Mesenchymal stem cell (in vitro differentiated cells and primary cell): Measurements from ENCODE around the gene KLC1.

Experiments used
- DNase-seq: peaks from one replicate; pipeline ENCODE4 v3.0.0-alpha.2; 2013
- H2AFZ ChIP-seq: one replicate; pipeline ENCODE4 v1.6.1; 2013; ENCODE audit warnings: low read depth, mild to moderate bottlenecking, control low read depth, inconsistent platforms, low read length, moderate library complexity
- H2AK5ac ChIP-seq: 2 replicates; pipeline ENCODE4 v1.6.1; 2013; ENCODE audit warnings: low read length, moderate library complexity, mild to moderate bottlenecking, inconsistent platforms; ENCODE audit not compliant: severe bottlenecking
- H2BK120ac ChIP-seq: one replicate; pipeline ENCODE4 v1.6.1; 2013; ENCODE audit warnings: low read depth, mild to moderate bottlenecking, inconsistent platforms, low read length, moderate library complexity
- H2BK12ac ChIP-seq, 2 experiments: one replicate each; pipeline ENCODE4 v1.6.1; 2013; ENCODE audit warnings: inconsistent platforms in 2 of 2, low read length in 2 of 2, mild to moderate bottlenecking in 2 of 2, moderate library complexity in 2 of 2, control low read depth in 1 of 2
- H2BK15ac ChIP-seq: one replicate; pipeline ENCODE4 v1.6.1; 2013; ENCODE audit warnings: mild to moderate bottlenecking, low read depth, inconsistent platforms; ENCODE audit not compliant: poor library complexity, severe bottlenecking
- H2BK5ac ChIP-seq: 2 replicates; pipeline ENCODE4 v1.6.1; 2013; ENCODE audit warnings: low read depth, mild to moderate bottlenecking, low read length, control low read depth, inconsistent platforms; ENCODE audit not compliant: poor library complexity, severe bottlenecking
- H3K14ac ChIP-seq, 2 experiments: one replicate each; pipeline ENCODE4 v1.6.1; 2013; ENCODE audit warnings: inconsistent platforms in 2 of 2, low read length in 2 of 2, control low read depth in 1 of 2, mild to moderate bottlenecking in 1 of 2, moderate library complexity in 1 of 2
- H3K18ac ChIP-seq, 2 experiments: one replicate each; pipeline ENCODE4 v1.6.1; 2013; ENCODE audit warnings: inconsistent platforms in 2 of 2, low read length in 2 of 2, control low read depth in 1 of 2, low read depth in 1 of 2, mild to moderate bottlenecking in 1 of 2
- H3K23ac ChIP-seq, 2 experiments: one replicate each; pipeline ENCODE4 v1.6.1; 2013; ENCODE audit warnings: inconsistent platforms in 2 of 2, low read length in 2 of 2, mild to moderate bottlenecking in 2 of 2, moderate library complexity in 2 of 2, control low read depth in 1 of 2
- H3K27ac ChIP-seq: 2 replicates; pipeline ENCODE4 v1.5.1; 2013; ENCODE audit warnings: mild to moderate bottlenecking, moderate library complexity, low read length, control low read depth, inconsistent platforms; ENCODE audit not compliant: poor library complexity, severe bottlenecking
- H3K27me3 ChIP-seq, 2 experiments: 2 replicates each; pipeline versions ENCODE4 v1.6.1 to v1.7.0; 2013; ENCODE audit warnings: low read length in 2 of 2, mild to moderate bottlenecking in 2 of 2, moderate library complexity in 2 of 2, control low read depth in 1 of 2, inconsistent platforms in 1 of 2; ENCODE audit not compliant: control insufficient read depth in 1 of 2, insufficient read depth in 1 of 2
- H3K36me3 ChIP-seq, 2 experiments: 2 replicates each; pipeline versions ENCODE4 v1.6.1 to v1.7.0; 2013; ENCODE audit warnings: low read length in 2 of 2, control low read depth in 1 of 2, inconsistent platforms in 1 of 2, low read depth in 1 of 2, mild to moderate bottlenecking in 1 of 2; ENCODE audit not compliant: insufficient read depth in 2 of 2, control insufficient read depth in 1 of 2
- H3K4ac ChIP-seq, 2 experiments: one replicate each; pipeline ENCODE4 v1.6.1; 2013; ENCODE audit warnings: inconsistent platforms in 2 of 2, low read length in 2 of 2, mild to moderate bottlenecking in 2 of 2, moderate library complexity in 2 of 2, control low read depth in 1 of 2, low read depth in 1 of 2
- H3K4me1 ChIP-seq: 2 replicates; pipeline ENCODE4 v1.6.1; 2013; ENCODE audit warnings: low read depth, low read length, control low read depth; ENCODE audit not compliant: control insufficient read depth, insufficient read depth
- H3K4me2 ChIP-seq: 2 replicates; pipeline ENCODE4 v1.6.1; 2013; ENCODE audit warnings: low read length, mild to moderate bottlenecking, inconsistent platforms; ENCODE audit not compliant: poor library complexity, severe bottlenecking
- H3K4me3 ChIP-seq, 2 experiments: 2 replicates each; pipeline versions ENCODE4 v1.5.1 to v1.7.0; 2013; ENCODE audit warnings: low read length in 2 of 2, mild to moderate bottlenecking in 2 of 2, control low read depth in 1 of 2, low read depth in 1 of 2; ENCODE audit not compliant: insufficient read depth in 1 of 2
- H3K79me1 ChIP-seq: replicated peaks from 2 replicates; pipeline ENCODE4 v1.6.1; 2013; ENCODE audit warnings: mild to moderate bottlenecking, control low read depth, low read length, inconsistent platforms; ENCODE audit not compliant: poor library complexity, severe bottlenecking
- H3K9ac ChIP-seq: 2 replicates; pipeline ENCODE4 v1.7.0; 2013; ENCODE audit warnings: mild to moderate bottlenecking, low read length, moderate library complexity
- H3K9me3 ChIP-seq: 2 replicates; pipeline ENCODE4 v1.7.0; 2013; ENCODE audit warnings: mild to moderate bottlenecking, low read length; ENCODE audit not compliant: control insufficient read depth
- H4K8ac ChIP-seq: one replicate; pipeline ENCODE4 v1.6.1; 2013; ENCODE audit warnings: inconsistent platforms, mild to moderate bottlenecking, low read length, moderate library complexity
- H4K91ac ChIP-seq: one replicate; pipeline ENCODE4 v1.6.1; 2013; ENCODE audit warnings: mild to moderate bottlenecking, low read length, inconsistent platforms
- WGBS: methylation state at CpG from one replicate; pipeline ENCODE4 v1.1.7; 2013; ENCODE audit warnings: mixed read lengths; 5-methylcytosine and 5-hydroxymethylcytosine counted together

The KLC1 gene

GRCh38 chr14:103698380-103699260 is 69.6 kb downstream of the KLC1 start:
- Histone ChIP-seq H2BK120ac (no peak overlapping the region), H2AK5ac (no peak overlapping the region), H3K27ac (no peak overlapping the region), H2BK15ac (no peak overlapping the region), H4K91ac (no peak overlapping the region), H3K4me1 (peaks cover 47% of the 10 kb centered on the region), H3K18ac (peak overlapping the region in 1 of 2 experiments; percentile 55), H3K27me3 (no peaks in the 10 kb centered on the region), H3K23ac (no peak overlapping the region), H2BK5ac (no peak overlapping the region), H3K14ac (no peak overlapping the region), H3K4me3 (no peak overlapping the region), H3K9ac (no peak overlapping the region), H3K4ac (peak overlapping the region in 1 of 2 experiments; percentile 50), H3K4me2 (no peak overlapping the region), H2BK12ac (peak overlapping the region in 1 of 2 experiments; percentile 68), H4K8ac (peak overlapping the region; percentile 71), H2AFZ (no peak overlapping the region), H3K36me3 (peaks cover 76 to 83% of the 10 kb centered on the region in 2 experiments), H3K79me1 (peaks cover 64% of the 10 kb centered on the region), H3K9me3 (no peaks in the 10 kb centered on the region)
- WGBS, result 96% methylated on average over 33 of the region's 33 CpGs
- no peak for DNase-seq

GRCh38 chr14:103699261-103699661 is 70.2 kb downstream of the KLC1 start:
- WGBS, result 88% methylated on average over 17 of the region's 17 CpGs
- Histone ChIP-seq H2AK5ac (no peak overlapping the region), H2BK12ac (no peak overlapping the region), H2BK15ac (no peak overlapping the region), H3K4me1 (peaks cover 47% of the 10 kb centered on the region), H3K18ac (no peak overlapping the region), H3K4ac (no peak overlapping the region), H4K91ac (no peak overlapping the region), H3K36me3 (peaks cover 76 to 82% of the 10 kb centered on the region in 2 experiments), H3K27me3 (no peaks in the 10 kb centered on the region), H3K9me3 (no peaks in the 10 kb centered on the region), H2BK120ac (no peak overlapping the region), H2AFZ (no peak overlapping the region), H3K27ac (no peak overlapping the region), H3K4me3 (no peak overlapping the region), H3K9ac (no peak overlapping the region), H3K79me1 (peaks cover 60% of the 10 kb centered on the region), H4K8ac (peak overlapping the region; percentile 71), H3K23ac (no peak overlapping the region), H3K4me2 (no peak overlapping the region), H2BK5ac (no peak overlapping the region), H3K14ac (no peak overlapping the region)
- DNase-seq, result no peak

GRCh38 chr14:103699901-103700752 is 71.1 kb downstream of the KLC1 start:
- 87% methylated on average over 25 of the region's 25 CpGs for WGBS
- no peak overlapping the region for H3K27ac ChIP-seq
- H3K23ac ChIP-seq, result peak overlapping the region in 1 of 2 experiments; percentile 18
- peaks cover 57% of the 10 kb centered on the region for H3K79me1 ChIP-seq
- H2BK12ac ChIP-seq, result peak overlapping the region in 1 of 2 experiments; percentile 68
- H2AK5ac ChIP-seq, result no peak overlapping the region
- no peak overlapping the region for H3K4me2 ChIP-seq
- H3K4me1 ChIP-seq, result peaks cover 47% of the 10 kb centered on the region
- no peak overlapping the region for H3K4ac ChIP-seq
- no peak overlapping the region for H2BK15ac ChIP-seq
- H3K14ac ChIP-seq, result no peak overlapping the region
- no peak overlapping the region for H4K91ac ChIP-seq
- H3K18ac ChIP-seq, result peak overlapping the region in 1 of 2 experiments; percentile 29
- H2AFZ ChIP-seq, result no peak overlapping the region
- H3K4me3 ChIP-seq, result no peak overlapping the region
- H3K9me3 ChIP-seq, result no peaks in the 10 kb centered on the region
- H2BK5ac ChIP-seq, result no peak overlapping the region
- H3K36me3 ChIP-seq, result peaks cover 76 to 83% of the 10 kb centered on the region in 2 experiments
- H4K8ac ChIP-seq, result peak overlapping the region; percentile 83
- no peaks in the 10 kb centered on the region for H3K27me3 ChIP-seq
- DNase-seq, result no peak
- no peak overlapping the region for H2BK120ac ChIP-seq
- H3K9ac ChIP-seq, result peak overlapping the region; percentile 17
